ENCODE data around the gene RPAIN.
"Not testable (repeated sequence)": the region's sequence is repeated elsewhere in the genome, so short reads cannot be mapped to it uniquely, and the experiment has no call there.

RPAIN gene

DNA sequence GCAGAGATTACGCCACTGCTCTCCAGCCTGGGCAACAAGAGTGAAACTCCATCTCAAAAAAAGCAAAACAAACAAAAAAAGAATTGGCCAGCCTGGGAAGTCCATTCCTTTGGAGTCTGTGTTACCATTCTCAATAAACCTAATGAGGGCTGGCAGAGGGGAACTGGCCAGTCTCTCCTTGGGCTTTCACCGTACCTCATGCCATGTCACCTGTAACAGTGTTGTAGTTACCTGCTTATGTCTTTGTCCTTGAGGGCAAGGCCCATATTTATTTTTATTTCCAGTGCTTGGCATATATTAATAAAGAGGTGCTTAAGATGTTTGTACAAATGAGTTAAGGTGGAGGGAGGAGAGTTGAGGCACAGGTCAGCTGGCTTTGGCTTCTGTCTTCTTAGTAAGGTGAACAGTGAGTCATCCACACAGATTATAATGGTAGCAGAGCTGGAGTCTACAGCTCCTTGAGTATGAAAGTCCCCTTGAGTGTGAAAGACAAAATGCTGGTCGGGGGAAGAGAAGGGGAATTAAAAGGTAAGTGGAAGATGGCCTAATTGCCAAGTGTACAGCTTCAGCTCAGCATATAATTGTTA lies 10.5 kb downstream of the RPAIN start:
- no peak for DNase-seq (ENCODE audit: low read depth)

GRCh38 chr17:5431234-5431633 lies 11.3 kb downstream of the RPAIN start:
- DNase-seq (ENCODE audit: low read depth) = not testable (repeated sequence)

DNA sequence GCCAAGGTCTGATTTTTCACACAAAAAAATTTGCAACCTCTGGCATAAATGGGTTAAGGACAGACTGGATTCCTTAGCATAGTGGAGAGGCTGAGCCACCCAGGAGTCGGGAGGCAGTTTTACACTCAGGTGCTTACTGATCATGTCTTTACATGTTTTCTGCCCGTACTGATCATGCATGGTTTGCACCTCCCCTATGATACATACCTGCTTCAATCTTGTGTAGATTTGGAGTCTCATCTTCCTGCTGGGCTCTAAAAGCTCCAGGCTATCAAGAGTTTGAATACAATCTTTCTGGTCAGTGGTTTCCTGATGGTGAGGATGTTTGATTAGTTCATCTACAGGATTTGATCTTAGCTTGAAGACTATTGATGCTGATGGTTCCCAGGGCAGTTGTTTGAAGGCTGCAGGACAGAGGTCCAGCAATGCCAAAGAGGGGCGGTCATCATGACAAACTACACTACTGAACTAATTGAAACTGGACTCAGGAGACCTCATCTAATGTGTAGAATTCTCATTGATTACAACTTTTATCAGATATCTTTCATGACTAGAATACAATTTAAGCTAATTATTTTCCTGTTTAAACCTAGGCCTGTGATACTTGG lies 12.1 kb downstream of the RPAIN start:
- no peak for DNase-seq (ENCODE audit: low read depth)

DNA sequence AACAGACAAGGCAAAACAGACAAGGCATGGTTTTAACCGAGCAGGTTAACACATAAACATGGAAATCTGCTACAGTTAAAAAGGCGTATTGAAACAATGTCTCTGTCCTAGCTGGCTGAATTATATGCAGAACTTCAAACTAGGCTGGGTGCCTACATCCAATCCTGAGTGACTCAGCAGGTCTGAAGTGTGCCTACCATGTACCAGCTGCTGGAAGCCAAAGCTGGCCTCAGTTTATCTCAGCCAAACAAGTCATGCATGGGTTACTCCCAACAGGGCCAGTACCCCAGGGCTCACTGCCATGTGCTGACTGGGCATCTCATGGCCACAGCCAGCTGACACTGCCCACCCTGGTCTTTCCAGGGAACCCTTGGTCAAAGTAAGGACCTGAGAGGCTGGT lies 15.0 kb downstream of the RPAIN start:
- DNase-seq (ENCODE audit: low read depth) = no peak

DNA sequence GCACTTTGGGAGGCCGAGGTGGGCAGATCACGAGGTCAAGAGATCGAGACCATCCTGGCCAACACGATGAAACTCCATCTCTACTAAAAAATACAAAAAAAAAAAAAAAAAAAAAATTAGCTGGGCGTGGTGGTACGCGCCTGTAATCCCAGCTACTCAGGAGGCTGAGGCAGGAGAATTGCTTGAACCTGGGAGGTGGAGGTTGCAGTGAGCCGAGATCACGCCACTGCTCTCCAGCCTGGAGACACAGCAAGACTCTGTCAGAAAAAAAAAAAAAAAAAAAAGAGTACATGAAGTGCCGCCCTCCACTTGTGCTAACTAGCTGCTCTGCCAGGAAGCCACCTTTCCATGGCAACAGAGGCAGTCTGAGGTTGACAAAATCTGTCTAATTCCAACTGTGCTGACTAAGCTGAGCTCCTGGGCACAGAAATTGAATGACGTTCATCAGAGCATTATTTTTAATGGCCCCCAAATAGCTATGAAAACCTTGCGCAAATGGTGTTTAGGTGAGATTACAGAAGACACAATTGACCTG lies 15.9 kb downstream of the RPAIN start:
- DNase-seq (ENCODE audit: low read depth) = not testable (repeated sequence)

- no peak for DNase-seq (ENCODE audit: low read depth)
Observed at GRCh38 chr17:5437721-5438317, 17.8 kb downstream of the RPAIN start.

- DNase-seq (ENCODE audit: low read depth) = peak; percentile 88
Observed at GRCh38 chr17:5438716-5439445, 18.9 kb downstream of the RPAIN start, which contains the start of gene C1QBP. C1QBP (minus strand) TSS chr17:5439155; CDS start chr17:5439073, 82 bp downstream.

DNA sequence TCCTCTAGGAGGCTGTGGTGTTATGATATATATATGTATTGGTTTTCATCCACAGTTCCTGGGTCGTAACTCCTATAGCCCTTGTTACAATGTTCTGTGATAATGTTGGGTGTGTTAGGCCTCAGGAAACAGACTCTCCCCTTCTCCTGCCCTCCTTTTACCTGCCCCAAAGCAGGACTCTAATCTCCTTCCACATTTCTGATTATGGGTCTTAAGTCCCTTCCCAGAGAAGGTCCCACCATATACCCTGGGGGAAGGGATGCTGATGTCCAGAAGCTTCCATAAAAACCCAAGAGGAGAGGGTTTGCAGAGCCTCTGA lies 19.4 kb downstream of the RPAIN start:
- no peak for DNase-seq (ENCODE audit: low read depth)

DNA sequence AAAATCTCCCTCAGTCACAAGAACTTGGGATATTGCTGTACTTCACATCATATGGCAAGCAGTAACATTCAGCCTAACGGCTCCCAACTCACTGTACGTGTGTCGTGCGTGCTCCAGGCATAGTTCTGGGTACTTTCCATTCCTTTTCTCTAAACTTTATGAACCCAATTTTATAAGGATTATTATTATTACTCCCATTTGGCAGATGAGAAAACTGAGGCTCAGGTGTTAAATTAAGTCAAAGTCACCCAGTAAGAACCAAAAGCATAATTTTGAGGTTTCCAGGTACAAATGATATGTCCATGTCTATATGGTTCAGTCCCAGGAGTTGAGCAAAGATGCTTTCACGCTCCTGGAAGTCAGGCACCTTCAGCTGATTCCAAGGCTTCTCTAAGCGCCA lies 23.7 kb downstream of the RPAIN start:
- no peak for DNase-seq (ENCODE audit: low read depth)

DNA sequence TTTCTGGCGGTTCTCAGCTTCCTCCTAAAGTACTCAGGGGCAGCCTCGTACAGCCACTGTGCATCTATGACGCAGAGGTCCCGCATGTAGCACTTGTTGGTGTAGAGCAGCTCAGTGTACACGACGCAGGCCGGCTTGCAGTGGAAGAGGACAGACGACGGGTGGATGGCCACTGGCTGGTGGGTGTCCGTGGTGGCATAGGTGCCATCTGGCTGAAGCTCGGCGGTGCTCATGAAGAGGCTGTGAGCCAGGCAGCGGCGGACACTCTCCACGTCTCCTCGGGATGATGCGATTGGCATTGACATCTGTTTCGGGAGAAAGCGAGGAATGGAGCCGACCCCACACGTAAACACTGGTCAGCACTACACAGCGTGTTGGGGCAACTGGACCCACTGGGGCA lies 24.2 kb downstream of the RPAIN start:
- DNase-seq (ENCODE audit: low read depth) = no peak

DNA sequence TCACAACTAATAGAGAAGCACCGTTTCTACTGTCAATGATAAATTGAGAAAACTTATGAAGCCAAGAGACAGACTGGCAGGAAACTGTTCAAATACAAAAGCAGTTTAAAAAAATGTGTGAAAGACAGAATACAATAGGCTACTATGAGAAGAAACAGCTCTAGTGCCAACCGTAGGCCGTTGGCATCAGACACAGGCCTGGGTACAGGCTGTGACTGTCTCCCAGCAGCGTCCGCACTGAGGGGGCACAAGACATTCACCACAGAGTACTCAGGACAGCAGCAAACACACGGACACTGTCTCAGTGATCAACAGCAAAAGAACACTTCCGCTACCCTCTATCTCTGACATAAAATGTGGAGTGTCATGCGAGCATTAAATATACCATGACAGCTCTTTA lies 26.8 kb downstream of the RPAIN start:
- no peak for DNase-seq (ENCODE audit: low read depth)

GRCh38 chr17:5464717-5465507 lies 44.9 kb downstream of the RPAIN start:
- DNase-seq (ENCODE audit: low read depth) = no peak

DNA sequence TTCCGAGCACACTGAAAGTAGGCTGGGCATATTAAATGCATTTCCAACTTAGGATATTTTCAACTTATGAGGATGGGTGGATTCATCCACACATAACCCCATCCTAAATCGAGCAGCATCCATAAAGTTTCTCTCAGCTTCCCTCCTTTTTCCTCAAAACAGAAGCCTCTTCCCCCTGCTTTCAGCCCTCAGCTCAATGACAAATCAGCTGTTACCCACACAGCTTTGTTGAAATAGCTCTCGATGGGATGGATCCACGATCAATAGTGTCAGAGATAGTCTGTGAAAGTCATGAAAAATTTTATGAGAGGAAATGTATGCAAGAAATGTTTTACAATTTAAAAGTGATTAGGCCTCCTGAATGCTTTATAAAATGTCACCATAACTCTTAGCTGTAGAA lies 46.3 kb downstream of the RPAIN start:
- no peak for DNase-seq (ENCODE audit: low read depth)

GRCh38 chr17:5467416-5467815 lies 47.4 kb downstream of the RPAIN start:
- DNase-seq (ENCODE audit: low read depth) = no peak

DNA sequence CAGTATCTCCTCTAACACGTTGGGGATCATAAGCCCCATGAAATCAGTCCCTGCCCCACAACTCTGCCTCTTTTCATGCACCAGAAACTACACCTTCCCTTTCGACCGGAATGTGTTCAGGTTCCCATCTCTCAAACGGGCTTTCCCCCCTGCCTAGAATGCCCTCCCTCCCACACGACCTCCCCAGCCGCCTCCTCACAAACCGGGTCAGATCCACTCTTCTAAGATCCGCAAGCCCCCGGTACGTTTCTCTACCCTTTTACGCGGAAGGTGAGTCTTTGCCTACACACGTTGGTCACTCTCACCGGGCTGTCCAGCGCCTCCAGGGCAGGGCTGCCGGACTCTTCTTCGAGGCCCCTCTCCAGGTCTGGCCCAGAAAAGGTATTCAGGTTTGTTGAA lies 48.1 kb downstream of the RPAIN start:
- DNase-seq (ENCODE audit: low read depth) = no peak

DNA sequence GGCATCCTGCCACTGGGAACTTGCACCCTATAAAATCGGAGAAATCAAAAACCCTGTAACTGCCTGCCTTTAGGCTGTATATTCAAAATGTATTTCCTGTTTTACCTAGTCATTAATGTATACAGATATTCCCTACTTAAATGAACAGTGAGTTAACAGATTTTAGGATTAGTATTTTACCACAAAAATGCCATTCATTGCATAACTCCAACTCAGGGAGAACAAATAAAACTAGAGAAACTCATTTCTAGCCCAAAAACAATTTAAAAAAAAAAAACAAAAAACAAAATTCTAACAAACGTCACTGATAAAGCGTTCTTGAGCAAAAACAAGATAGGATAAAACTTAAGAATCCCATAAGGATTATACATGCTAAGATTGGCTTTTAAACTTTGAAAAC lies 52.5 kb downstream of the RPAIN start:
- DNase-seq (ENCODE audit: low read depth) = no peak

- DNase-seq (ENCODE audit: low read depth) = no peak
Observed at GRCh38 chr17:5473906-5474305, 53.9 kb downstream of the RPAIN start.

DNA sequence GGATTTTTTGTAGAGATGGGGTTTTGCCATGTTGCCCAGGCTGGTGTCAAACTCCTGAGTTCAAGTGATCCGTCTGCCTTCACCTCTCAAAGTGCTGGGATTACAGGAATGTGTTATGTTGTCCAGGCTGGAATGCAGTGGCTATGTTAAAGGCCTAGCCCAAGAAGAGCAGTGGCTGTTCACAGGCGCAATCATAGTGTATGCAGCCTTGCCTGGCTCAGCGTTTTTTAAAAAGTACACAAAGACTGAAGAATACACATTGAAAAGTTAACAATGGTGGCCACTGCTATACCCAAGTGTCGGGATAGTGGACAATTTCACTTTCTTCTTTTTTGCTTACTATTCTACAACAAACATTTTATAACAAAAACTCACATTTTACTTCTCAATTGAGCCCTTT lies 59.0 kb downstream of the RPAIN start:
- no peak for DNase-seq (ENCODE audit: low read depth)

GRCh38 chr17:5480962-5481361 lies 61.0 kb downstream of the RPAIN start:
- no peak for DNase-seq (ENCODE audit: low read depth)

- no peak for DNase-seq (ENCODE audit: low read depth)
Observed at GRCh38 chr17:5481451-5481850, 61.5 kb downstream of the RPAIN start.

Data from activated T-cell treated with anti-CD3 and anti-CD28 coated beads for 1 hour (primary cell).